ENCODE measurements around the gene GPX1. TPM values are rescaled to one million over a fixed set of nuclear protein-coding genes. Genes with fewer than 3 reads are reported as not detected.

GPX1 gene
- total RNA-seq, 4 donors from 2014 or later: 217 to 359 (median 310) TPM

GRCh38 chr3:49339941-49340800 is 18.0 kb downstream of the GPX1 start, which contains the start of gene USP4:
USP4 (minus strand) TSS chr3:49340053; CDS start chr3:49340024, 29 bp downstream.
- peak; percentile 74 to 78 for DNase-seq (ENCODE audit: low spot score in 2 of 2)
- WGBS, 2 donors: 0 to 2% methylated on average over 32 to 68 of the region's 70 CpGs
- no peaks in the 10 kb centered on the region for H3K9me3 ChIP-seq
- peak; percentile 12 to 66 (median 44) for TF ChIP-seq CTCF (IDR thresholded peaks at IDR 0.05)
- TF ChIP-seq POLR2A (IDR thresholded peaks at IDR 0.05): peak; percentile 39 to 57
- peak; percentile 7 to 84 for TF ChIP-seq EP300 (IDR thresholded peaks at IDR 0.05)
- H3K36me3 ChIP-seq: peaks cover 0 to 15% (median 0%) of the 10 kb centered on the region in 3 donors
- H3K4me1 ChIP-seq: peaks cover 0 to 41% (median 16%) of the 10 kb centered on the region in 4 donors
- H3K27ac ChIP-seq: peak within 1 kb of the TSS; percentile 86 to 96 (median 92)
- peak within 1 kb of the TSS; percentile 62 to 94 (median 73) for H3K4me3 ChIP-seq
- H3K27me3 ChIP-seq: no peaks in the 10 kb centered on the region

- peak overlapping the region; percentile 72 to 96 (median 92) for H3K27ac ChIP-seq
- no peak for DNase-seq (ENCODE audit: low spot score in 2 of 2)
- peak overlapping the region; percentile 62 to 94 (median 73) for H3K4me3 ChIP-seq
- peaks cover 0 to 21% (median 0%) of the 10 kb centered on the region in 3 donors for H3K36me3 ChIP-seq
- H3K4me1 ChIP-seq: peaks cover 0 to 41% (median 16%) of the 10 kb centered on the region in 4 donors
- TF ChIP-seq CTCF (IDR thresholded peaks at IDR 0.05): no peak
- TF ChIP-seq POLR2A (IDR thresholded peaks at IDR 0.05): no peak
- TF ChIP-seq EP300 (IDR thresholded peaks at IDR 0.05): no peak
- H3K27me3 ChIP-seq: no peaks in the 10 kb centered on the region
- WGBS, 2 donors: 0 to 1% methylated on average over 17 of the region's 17 CpGs
- H3K9me3 ChIP-seq: no peaks in the 10 kb centered on the region
Observed at GRCh38 chr3:49339581-49339940, 18.6 kb downstream of the GPX1 start.

- Histone ChIP-seq H3K27me3 (no peaks in the 10 kb centered on the region), H3K36me3 (peaks cover 0 to 76% (median 4%) of the 10 kb centered on the region in 3 donors), H3K4me3 (no peak overlapping the region), H3K4me1 (peaks cover 0 to 26% (median 7%) of the 10 kb centered on the region in 4 donors), H3K9me3 (no peaks in the 10 kb centered on the region), H3K27ac (no peak overlapping the region)
- no peak for DNase-seq (ENCODE audit: low spot score in 2 of 2)
- TF ChIP-seq POLR2A (IDR thresholded peaks at IDR 0.05): no peak
- TF ChIP-seq CTCF (IDR thresholded peaks at IDR 0.05): no peak
- no peak for TF ChIP-seq EP300 (IDR thresholded peaks at IDR 0.05)
- 84 to 90% methylated on average over 5 of the region's 5 CpGs for WGBS, 2 donors
Observed at GRCh38 chr3:49333916-49334633, 24.1 kb downstream of the GPX1 start.

- Histone ChIP-seq H3K9me3 (no peaks in the 10 kb centered on the region), H3K27me3 (no peaks in the 10 kb centered on the region), H3K4me1 (peaks cover 0 to 16% (median under 1%) of the 10 kb centered on the region in 4 donors), H3K27ac (no peak overlapping the region), H3K4me3 (no peak overlapping the region), H3K36me3 (peaks cover 0 to 86% (median 4%) of the 10 kb centered on the region in 3 donors)
- no peak for TF ChIP-seq POLR2A (IDR thresholded peaks at IDR 0.05)
- no peak for TF ChIP-seq CTCF (IDR thresholded peaks at IDR 0.05)
- TF ChIP-seq EP300 (IDR thresholded peaks at IDR 0.05): no peak
- 79 to 87% methylated on average over 3 of the region's 3 CpGs for WGBS, 2 donors
- no peak for DNase-seq (ENCODE audit: low spot score in 2 of 2)
Observed at GRCh38 chr3:49333091-49333490, 25.1 kb downstream of the GPX1 start.

Data from tibial nerve (tissue), 4 donors.